Tibial nerve (tissue), 4 donors: ENCODE data around the gene B4GALT2.

Experiments
- EP300 ChIP-seq, 2 donors: sonication (generic); formaldehyde crosslinking; IDR thresholded peaks; one replicate each; pipeline ENCODE4 v1.6.1; 2017; ENCODE audit warnings: antibody characterized with exemption in 2 of 2, mild to moderate bottlenecking in 1 of 2
- TF ChIP-seq, protein P1 (sequence below), 5 experiments: fragments of 200-600 bp in 3 of 5; fragments of 450-650 bp in 2 of 5; sonication (generic) in 3 of 5; IDR thresholded peaks; one replicate each; pipeline ENCODE4 v1.5.1; 2016 to 2019; ENCODE audit warnings: antibody characterized with exemption in 5 of 5, mild to moderate bottlenecking in 3 of 5, moderate library complexity in 2 of 5

DNA sequence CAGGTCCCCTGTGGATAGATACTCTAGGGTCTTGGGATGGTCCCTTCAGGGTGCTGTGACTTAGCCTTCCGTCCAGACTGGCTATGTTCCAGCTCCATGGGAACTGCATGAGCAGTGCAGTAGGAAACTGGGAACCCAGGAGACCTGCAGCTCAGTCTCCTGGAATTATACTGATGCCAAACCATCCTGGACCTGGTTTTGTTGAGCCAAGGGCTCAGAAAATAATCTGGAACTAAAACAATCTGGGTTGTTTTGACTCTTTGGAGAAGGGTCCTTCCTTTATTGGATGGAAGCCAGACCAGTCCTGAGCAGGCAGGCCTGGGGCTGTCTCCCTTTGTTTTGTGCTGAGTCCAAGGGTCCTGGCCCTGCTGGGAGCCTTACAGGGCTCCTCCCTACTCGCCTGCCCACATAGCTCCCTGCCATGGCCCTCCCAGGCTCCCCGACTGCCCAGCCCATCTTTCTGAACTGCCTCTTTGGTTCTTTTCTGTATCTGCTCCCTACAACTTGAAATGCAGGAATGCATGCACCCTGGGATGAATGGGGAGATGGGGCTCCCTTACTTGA lies 31.1 kb upstream of the B4GALT2 start:
- TF ChIP-seq, protein P1, sequence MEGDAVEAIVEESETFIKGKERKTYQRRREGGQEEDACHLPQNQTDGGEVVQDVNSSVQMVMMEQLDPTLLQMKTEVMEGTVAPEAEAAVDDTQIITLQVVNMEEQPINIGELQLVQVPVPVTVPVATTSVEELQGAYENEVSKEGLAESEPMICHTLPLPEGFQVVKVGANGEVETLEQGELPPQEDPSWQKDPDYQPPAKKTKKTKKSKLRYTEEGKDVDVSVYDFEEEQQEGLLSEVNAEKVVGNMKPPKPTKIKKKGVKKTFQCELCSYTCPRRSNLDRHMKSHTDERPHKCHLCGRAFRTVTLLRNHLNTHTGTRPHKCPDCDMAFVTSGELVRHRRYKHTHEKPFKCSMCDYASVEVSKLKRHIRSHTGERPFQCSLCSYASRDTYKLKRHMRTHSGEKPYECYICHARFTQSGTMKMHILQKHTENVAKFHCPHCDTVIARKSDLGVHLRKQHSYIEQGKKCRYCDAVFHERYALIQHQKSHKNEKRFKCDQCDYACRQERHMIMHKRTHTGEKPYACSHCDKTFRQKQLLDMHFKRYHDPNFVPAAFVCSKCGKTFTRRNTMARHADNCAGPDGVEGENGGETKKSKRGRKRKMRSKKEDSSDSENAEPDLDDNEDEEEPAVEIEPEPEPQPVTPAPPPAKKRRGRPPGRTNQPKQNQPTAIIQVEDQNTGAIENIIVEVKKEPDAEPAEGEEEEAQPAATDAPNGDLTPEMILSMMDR (IDR thresholded peaks at IDR 0.05) = no peak
- no peak for TF ChIP-seq EP300 (IDR thresholded peaks at IDR 0.05)
